Placental pericyte (primary cell): ENCODE measurements around the gene MORC4. TPM values are rescaled to one million over a fixed set of nuclear protein-coding genes. Genes with fewer than 3 reads are reported as not detected.

Source experiments
- total RNA-seq: library from RNA; depleted of rRNA; stranded (reverse); fragments of >200 nt; gene quantifications from 2 replicates; pipeline ENCODE4 v1.2.3, GENCODE V29; 2012

Gene MORC4
- 43.8 and 65.3 TPM in 2 replicates for total RNA-seq

GRCh38 chrX:107000013-107000515, at the start of gene MORC4:
Gene MORC4, minus strand, starts transcription at chrX:107000212. Its CDS starts 243 bp downstream, at chrX:106999969.

GRCh38 chrX:106919932-106920452, 80.0 kb downstream of the MORC4 start, which contains the start of gene CLDN2:
Gene CLDN2, plus strand, starts transcription at chrX:106920402. Its CDS starts 7,827 bp downstream, at chrX:106928229.

DNA sequence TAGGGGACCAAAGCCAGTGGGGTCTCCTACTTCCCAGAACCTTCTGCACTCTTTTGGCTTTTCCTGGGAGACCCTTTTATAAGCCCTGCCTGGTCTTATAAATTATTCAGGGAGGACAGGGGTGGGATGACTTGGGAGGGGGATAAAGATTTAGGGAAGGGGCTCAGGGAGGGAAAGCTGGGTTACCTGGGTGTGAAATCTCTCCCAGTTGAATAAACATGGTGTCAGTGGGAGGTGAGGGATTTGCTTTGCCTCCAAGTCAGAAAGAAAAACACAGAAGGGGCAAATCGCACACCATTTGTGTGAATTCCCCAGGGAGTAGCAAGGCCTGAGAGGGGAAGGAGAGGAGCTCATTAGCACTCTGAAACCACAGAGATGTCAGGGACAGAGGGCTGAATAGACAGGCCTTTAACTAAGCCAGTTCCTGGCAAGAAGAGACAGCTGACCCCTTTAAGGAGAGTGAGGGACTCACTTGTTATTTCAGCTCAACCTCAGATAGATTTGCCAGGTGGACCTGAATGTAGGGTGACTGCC, 96.7 kb downstream of the MORC4 start, which contains the start of gene RIPPLY1:
TSS of gene RIPPLY1 (minus strand) at position 51 of the 534 bp plus-strand sequence. CDS start 54 bp downstream, outside the sequence.

Other genes with a start within 250 kb of the MORC4 start
- 7.7 and 10.6 TPM in 2 replicates for gene TBC1D8B, start 197.5 kb downstream of the MORC4 start, total RNA-seq
- gene RIPPLY1, start 96.9 kb downstream of the MORC4 start, total RNA-seq, result not detected in 2 replicates
- gene CLDN2, start 79.8 kb downstream of the MORC4 start, total RNA-seq, result 0.14 TPM in 1 of 2 replicates, not detected in the other
- 10.5 and 12.9 TPM in 2 replicates for gene RBM41, start 118.6 kb upstream of the MORC4 start, total RNA-seq
- 0.86 TPM in 1 of 2 replicates, not detected in the other for gene NUP62CL, start 206.2 kb upstream of the MORC4 start, total RNA-seq
- gene DNAAF6, start 206.4 kb upstream of the MORC4 start, total RNA-seq, result not detected in 2 replicates